Dermis blood vessel endothelial cell (primary cell): ENCODE results near the gene CACNB4. TPM values are rescaled to one million over a fixed set of nuclear protein-coding genes. Genes with fewer than 3 reads are reported as not detected.
A peak's percentile ranks its signal among the peaks of the same experiment; 100 is the strongest.
"Not testable (repeated sequence)": the region's sequence is repeated elsewhere in the genome, so short reads cannot be mapped to it uniquely, and the experiment has no call there.

Experiments
- DNase-seq: peaks from one replicate; pipeline ENCODE4 v3.0.0; 2010
- total RNA-seq: library from RNA; depleted of rRNA; stranded (reverse); fragments of >200 nt; gene quantifications from 2 replicates; pipeline ENCODE4 v1.2.3, GENCODE V29; 2014

The CACNB4 gene
- total RNA-seq, 1 donor from 2014 or later = 0.17 TPM

GRCh38 chr2:151973901-151974199 lies 125.0 kb downstream of the CACNB4 start:
- DNase-seq = peak; percentile 4

- DNase-seq = no peak
Observed at GRCh38 chr2:151973013-151973900, 125.6 kb downstream of the CACNB4 start.

GRCh38 chr2:151972241-151973012 lies 126.4 kb downstream of the CACNB4 start:
- DNase-seq = no peak

- no peak for DNase-seq
Observed at GRCh38 chr2:151971301-151972051, 127.4 kb downstream of the CACNB4 start.

GRCh38 chr2:151968770-151969470 lies 129.9 kb downstream of the CACNB4 start:
- DNase-seq = no peak

GRCh38 chr2:151967829-151968722 lies 130.8 kb downstream of the CACNB4 start:
- no peak for DNase-seq

- no peak for DNase-seq
Observed at GRCh38 chr2:151965884-151966283, 133.0 kb downstream of the CACNB4 start.

GRCh38 chr2:151961558-151961957 lies 137.3 kb downstream of the CACNB4 start:
- DNase-seq = no peak

- DNase-seq = no peak
Observed at GRCh38 chr2:151959238-151959637, 139.6 kb downstream of the CACNB4 start.

GRCh38 chr2:151953467-151953866 lies 145.4 kb downstream of the CACNB4 start:
- DNase-seq = peak; percentile 7

GRCh38 chr2:151952691-151953456 lies 146.0 kb downstream of the CACNB4 start:
- no peak for DNase-seq

- no peak for DNase-seq
Observed at GRCh38 chr2:151947813-151948165, 151.1 kb downstream of the CACNB4 start.

- peak; percentile 45 for DNase-seq
Observed at GRCh38 chr2:151946899-151947812, 151.7 kb downstream of the CACNB4 start.

GRCh38 chr2:151946250-151946884 lies 152.5 kb downstream of the CACNB4 start:
- DNase-seq = no peak

- DNase-seq = no peak
Observed at GRCh38 chr2:151945602-151946001, 153.2 kb downstream of the CACNB4 start.

GRCh38 chr2:151945186-151945585 lies 153.7 kb downstream of the CACNB4 start:
- DNase-seq = no peak

- no peak for DNase-seq
Observed at GRCh38 chr2:151943461-151943860, 155.4 kb downstream of the CACNB4 start.

GRCh38 chr2:151942540-151943205 lies 156.2 kb downstream of the CACNB4 start:
- DNase-seq = not testable (repeated sequence)

- no peak for DNase-seq
Observed at GRCh38 chr2:151937966-151938365, 160.9 kb downstream of the CACNB4 start.
